ENCODE measurements around the gene PPM1H.

The PPM1H gene

GRCh38 chr12:62739266-62740015, 195.5 kb downstream of the PPM1H start:
- no peak for DNase-seq (ENCODE audit: extremely low read depth, low read depth)
- TF ChIP-seq CTCF (IDR thresholded peaks at IDR 0.05; ENCODE audit: low read depth, low read length), result no peak

- DNase-seq (ENCODE audit: extremely low read depth, low read depth), result no peak
- TF ChIP-seq CTCF (IDR thresholded peaks at IDR 0.05; ENCODE audit: low read depth, low read length), result no peak
Measured at GRCh38 chr12:62738616-62739015, 196.3 kb downstream of the PPM1H start.

GRCh38 chr12:62738105-62738504, 196.8 kb downstream of the PPM1H start:
- DNase-seq (ENCODE audit: extremely low read depth, low read depth), result no peak

GRCh38 chr12:62737615-62738014, 197.3 kb downstream of the PPM1H start:
- DNase-seq (ENCODE audit: extremely low read depth, low read depth), result no peak
- no peak for TF ChIP-seq CTCF (IDR thresholded peaks at IDR 0.05; ENCODE audit: low read depth, low read length)

More at GRCh38 chr12:62738105-62738504, 196.8 kb downstream of the PPM1H start:
- TF ChIP-seq CTCF (IDR thresholded peaks at IDR 0.05; ENCODE audit: low read depth, low read length), result no peak

- no peak for TF ChIP-seq CTCF (IDR thresholded peaks at IDR 0.05; ENCODE audit: low read depth, low read length)
- no peak for DNase-seq (ENCODE audit: extremely low read depth, low read depth)
Measured at GRCh38 chr12:62737188-62737587, 197.8 kb downstream of the PPM1H start.

- no peak for TF ChIP-seq CTCF (IDR thresholded peaks at IDR 0.05; ENCODE audit: low read depth, low read length)
- no peak for DNase-seq (ENCODE audit: extremely low read depth, low read depth)
Measured at GRCh38 chr12:62736596-62736995, 198.4 kb downstream of the PPM1H start.

GRCh38 chr12:62732861-62733427, 202.0 kb downstream of the PPM1H start:
- no peak for TF ChIP-seq CTCF (IDR thresholded peaks at IDR 0.05; ENCODE audit: low read depth, low read length)
- peak; percentile 37 for DNase-seq (ENCODE audit: extremely low read depth, low read depth)

Measured in AG09319 (cell line).